Activated CD4-positive, alpha-beta memory T cell treated with anti-CD3 and anti-CD28 coated beads for 36 hours (primary cell): ENCODE measurements around the gene ARHGEF3. TPM values are rescaled to one million over a fixed set of nuclear protein-coding genes. Genes with fewer than 3 reads are reported as not detected.

ENCODE experiments used
- CTCF ChIA-PET: fragments of 350-600 bp; sonication (Branson Sonifier 250); formaldehyde crosslinking; loops from one replicate; lab custom pipeline; 2021; ENCODE audit warnings: antibody characterized with exemption, inconsistent platforms; lab: Charles Lee
- POLR2A ChIA-PET: fragments of 350-600 bp; sonication (Branson Sonifier 250); formaldehyde crosslinking; loops from one replicate; lab custom pipeline; 2021; ENCODE audit warnings: antibody characterized with exemption; lab: Charles Lee
- DNase-seq: peaks from one replicate; pipeline ENCODE4 v3.0.0-alpha.2; 2020
- H3K27ac Mint-ChIP-seq: one replicate; pipeline ENCODE4 v1.8.0; 2021; ENCODE audit warnings: mixed read lengths
- H3K27me3 Mint-ChIP-seq: one replicate; pipeline ENCODE4 v1.8.0; 2021; ENCODE audit warnings: mixed read lengths
- H3K36me3 Mint-ChIP-seq: one replicate; pipeline ENCODE4 v1.8.0; 2021; ENCODE audit warnings: mixed read lengths
- H3K4me1 Mint-ChIP-seq: one replicate; pipeline ENCODE4 v1.8.0; 2021; ENCODE audit warnings: low read depth, mixed read lengths
- H3K4me3 Mint-ChIP-seq: one replicate; pipeline ENCODE4 v1.8.0; 2021; ENCODE audit warnings: mild to moderate bottlenecking, mixed read lengths
- H3K9me3 Mint-ChIP-seq: one replicate; pipeline ENCODE4 v1.8.0; 2021; ENCODE audit warnings: mixed read lengths
- intact Hi-C: fragments of 100-400 bp; cut with micrococcal nuclease; formaldehyde crosslinking; loops from one replicate; pipeline ENCODE4 v1.15.1; 2023
- total RNA-seq, 2 experiments: library from RNA; stranded (reverse); gene quantifications; one replicate each; pipeline ENCODE4 v1.2.3, GENCODE V29; 2021

Gene ARHGEF3
- total RNA-seq, 2 experiments from 2014 or later, result 28.0 to 31.5 TPM

DNA sequence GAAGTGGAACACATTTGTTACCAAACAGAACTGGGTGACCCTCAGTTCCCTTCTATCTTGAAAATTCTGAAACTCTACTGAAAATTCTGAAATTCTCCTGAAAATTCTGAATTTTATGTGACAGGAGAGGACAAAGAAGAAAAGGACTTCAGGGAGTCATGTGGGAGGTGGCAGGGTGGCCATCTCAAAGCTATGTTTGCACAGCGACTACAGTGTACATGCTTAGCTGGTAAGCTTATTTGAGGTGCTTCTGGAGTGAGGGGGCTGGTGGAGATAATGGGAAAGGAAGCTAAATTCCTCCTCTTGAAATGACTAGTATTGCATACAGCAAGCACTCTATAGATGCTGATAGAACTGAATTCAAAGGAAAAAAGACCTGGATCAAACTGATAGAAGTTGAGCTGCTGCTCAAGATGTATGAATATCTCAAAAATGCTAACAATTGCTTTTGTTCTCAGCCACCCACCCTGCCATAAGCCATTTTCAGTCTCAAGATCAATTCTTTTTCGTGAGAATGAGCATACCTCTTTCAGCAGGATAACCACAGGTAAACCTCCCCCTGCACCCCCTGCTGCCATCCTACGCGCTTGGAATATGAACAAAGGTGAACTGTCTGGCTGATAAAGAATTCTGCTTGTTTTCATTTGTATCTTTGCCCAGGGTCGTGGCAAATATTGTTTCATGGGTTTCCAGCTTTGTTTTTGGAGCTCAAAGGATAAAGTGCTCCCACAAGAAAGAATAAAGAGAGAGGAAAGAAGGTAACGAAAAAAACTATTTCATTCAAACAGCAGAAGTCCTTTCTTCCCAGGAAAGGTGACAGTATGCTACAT lies 16.6 kb upstream of the ARHGEF3 start:
- intact Hi-C loops, result no loop called here
- DNase-seq, result no peak
- CTCF ChIA-PET, result interaction anchor here (0.6 to 7.4 kb wide), 7 partner anchors 9 to 351 kb away, joined by 3 to 81 read pairs (median 4); partner anchors contain the start of gene ARHGEF3
- Mint-ChIP-seq H3K27ac (no peak overlapping the region), H3K9me3 (no peaks in the 10 kb centered on the region), H3K4me3 (no peak overlapping the region), H3K36me3 (no peaks in the 10 kb centered on the region), H3K4me1 (peaks cover 57% of the 10 kb centered on the region), H3K27me3 (no peaks in the 10 kb centered on the region)
- POLR2A ChIA-PET, result interaction anchor here (0.6 to 1.0 kb wide), 4 partner anchors 16 to 269 kb away, joined by 3 to 5 read pairs (median 3); no protein-coding TSS in a partner anchor

DNA sequence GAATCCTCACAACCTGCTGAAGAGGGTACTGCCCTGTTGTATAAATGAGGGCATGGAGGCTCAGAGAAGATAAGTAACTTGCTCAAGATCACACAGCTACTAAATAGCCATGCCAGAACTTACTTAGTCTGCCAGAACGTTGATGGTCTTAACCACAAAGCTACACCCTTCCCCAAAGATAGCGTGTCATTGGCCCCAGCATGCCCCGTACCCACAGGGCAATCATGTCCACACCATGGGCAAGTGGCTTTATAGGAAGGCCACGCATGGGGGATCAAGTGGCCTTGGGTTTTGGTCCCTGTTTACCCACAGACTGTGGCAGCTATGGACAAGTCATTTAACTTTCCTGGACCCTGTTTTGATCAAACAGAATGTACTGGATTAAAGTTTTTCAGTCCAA lies 15.9 kb upstream of the ARHGEF3 start:
- DNase-seq, result no peak
- no peaks in the 10 kb centered on the region for H3K9me3 Mint-ChIP-seq
- no peaks in the 10 kb centered on the region for H3K36me3 Mint-ChIP-seq
- H3K4me3 Mint-ChIP-seq, result no peak overlapping the region
- ChIA-PET CTCF (interaction anchor here (0.6 to 7.4 kb wide), 5 partner anchors 9 to 171 kb away, joined by 3 to 81 read pairs (median 4); partner anchors contain the start of gene ARHGEF3), POLR2A (interaction anchor here (0.6 kb wide), 2 partner anchors 17 to 269 kb away, joined by 3 read pairs; no protein-coding TSS in a partner anchor)
- H3K27me3 Mint-ChIP-seq, result no peaks in the 10 kb centered on the region
- no peak overlapping the region for H3K27ac Mint-ChIP-seq
- H3K4me1 Mint-ChIP-seq, result peaks cover 59% of the 10 kb centered on the region
- intact Hi-C loops, result no loop called here

DNA sequence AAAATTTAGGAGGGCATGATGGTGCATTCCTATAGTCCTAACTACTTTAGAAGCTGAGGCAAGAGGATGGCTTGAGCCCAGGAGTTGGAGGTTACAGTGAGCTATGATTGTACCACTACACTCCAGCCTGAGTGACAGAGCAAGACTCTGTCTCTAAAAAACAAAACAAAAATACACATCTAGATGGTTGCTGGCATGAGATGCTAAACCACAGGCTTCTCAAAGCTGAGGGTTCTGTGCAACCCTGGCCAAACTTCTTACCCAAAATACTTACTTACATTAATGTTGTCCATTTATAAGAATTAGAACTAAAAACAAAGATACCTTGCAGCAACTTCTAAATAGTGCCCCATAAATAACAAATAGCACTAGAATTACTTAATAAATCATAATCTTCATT lies 14.3 kb upstream of the ARHGEF3 start:
- no peak overlapping the region for H3K4me3 Mint-ChIP-seq
- POLR2A ChIA-PET, result interaction anchor here (0.5 to 0.8 kb wide), 2 partner anchors 45 to 75 kb away, joined by 3 read pairs; no protein-coding TSS in a partner anchor
- no peaks in the 10 kb centered on the region for H3K36me3 Mint-ChIP-seq
- no peak overlapping the region for H3K27ac Mint-ChIP-seq
- DNase-seq, result no peak
- CTCF ChIA-PET, result interaction anchor here (1.0 to 7.4 kb wide), 3 partner anchors 15 to 175 kb away, joined by 3 to 81 read pairs (median 10); partner anchors contain the start of gene ARHGEF3
- H3K27me3 Mint-ChIP-seq, result no peaks in the 10 kb centered on the region
- intact Hi-C loops, result no loop called here
- no peaks in the 10 kb centered on the region for H3K9me3 Mint-ChIP-seq
- H3K4me1 Mint-ChIP-seq, result peaks cover 75% of the 10 kb centered on the region

DNA sequence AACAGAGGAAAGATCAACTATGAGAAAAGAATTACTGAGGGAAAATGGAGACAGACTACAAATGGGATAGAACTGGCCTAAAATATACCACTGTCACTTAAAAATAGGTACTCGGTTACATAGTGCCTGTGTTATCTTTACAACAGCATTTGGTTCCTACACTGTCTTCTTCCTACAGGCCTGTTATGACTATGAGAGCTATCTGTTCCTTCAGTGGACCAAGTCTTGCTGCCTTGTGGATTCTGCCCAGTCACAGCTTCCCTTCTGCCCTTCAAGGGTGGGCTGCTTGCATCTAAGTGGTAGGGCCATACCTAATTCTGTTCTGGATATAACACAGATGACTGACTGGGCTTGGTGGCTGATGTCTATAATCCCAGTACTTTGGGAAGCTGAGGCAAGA lies 13.8 kb upstream of the ARHGEF3 start:
- Mint-ChIP-seq H3K27ac (no peak overlapping the region), H3K4me3 (no peak overlapping the region), H3K4me1 (peaks cover 79% of the 10 kb centered on the region), H3K36me3 (no peaks in the 10 kb centered on the region), H3K9me3 (no peaks in the 10 kb centered on the region), H3K27me3 (no peaks in the 10 kb centered on the region)
- no peak for DNase-seq
- CTCF ChIA-PET, result interaction anchor here (1.0 to 7.4 kb wide), 4 partner anchors 9 to 176 kb away, joined by 3 to 81 read pairs (median 10); partner anchors contain the start of gene ARHGEF3
- POLR2A ChIA-PET, result interaction anchor here (0.5 to 1.0 kb wide), 2 partner anchors 40 to 75 kb away, joined by 3 read pairs; no protein-coding TSS in a partner anchor
- intact Hi-C loops, result no loop called here

DNA sequence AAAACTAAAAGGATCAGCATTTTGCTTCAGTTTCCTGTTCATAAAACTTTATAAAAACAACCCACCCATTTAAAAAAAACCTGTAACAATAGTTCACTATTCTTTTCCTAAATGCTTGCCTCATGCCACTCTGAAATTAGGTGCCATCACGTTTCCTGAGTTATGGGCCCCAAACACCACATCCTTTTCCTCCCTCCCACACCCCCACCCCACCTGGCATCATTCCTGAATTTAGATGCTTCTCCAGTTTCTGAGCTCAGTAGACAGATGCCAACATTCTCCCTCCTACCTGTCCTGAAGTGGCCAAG lies 11.9 kb upstream of the ARHGEF3 start:
- no peaks in the 10 kb centered on the region for H3K36me3 Mint-ChIP-seq
- POLR2A ChIA-PET, result interaction anchor here (1.4 to 2.7 kb wide), 2 partner anchors 12 to 25 kb away, joined by 3 to 16 read pairs; partner anchors contain the start of gene ARHGEF3
- intact Hi-C loops, result no loop called here
- H3K4me1 Mint-ChIP-seq, result peaks cover 84% of the 10 kb centered on the region
- H3K4me3 Mint-ChIP-seq, result no peak overlapping the region
- CTCF ChIA-PET, result interaction anchor here (0.6 to 7.4 kb wide), 6 partner anchors 11 to 175 kb away, joined by 3 to 81 read pairs (median 6); partner anchors contain the start of gene ARHGEF3
- peak overlapping the region; percentile 75 for H3K27ac Mint-ChIP-seq
- no peak for DNase-seq
- no peaks in the 10 kb centered on the region for H3K27me3 Mint-ChIP-seq
- H3K9me3 Mint-ChIP-seq, result no peaks in the 10 kb centered on the region

DNA sequence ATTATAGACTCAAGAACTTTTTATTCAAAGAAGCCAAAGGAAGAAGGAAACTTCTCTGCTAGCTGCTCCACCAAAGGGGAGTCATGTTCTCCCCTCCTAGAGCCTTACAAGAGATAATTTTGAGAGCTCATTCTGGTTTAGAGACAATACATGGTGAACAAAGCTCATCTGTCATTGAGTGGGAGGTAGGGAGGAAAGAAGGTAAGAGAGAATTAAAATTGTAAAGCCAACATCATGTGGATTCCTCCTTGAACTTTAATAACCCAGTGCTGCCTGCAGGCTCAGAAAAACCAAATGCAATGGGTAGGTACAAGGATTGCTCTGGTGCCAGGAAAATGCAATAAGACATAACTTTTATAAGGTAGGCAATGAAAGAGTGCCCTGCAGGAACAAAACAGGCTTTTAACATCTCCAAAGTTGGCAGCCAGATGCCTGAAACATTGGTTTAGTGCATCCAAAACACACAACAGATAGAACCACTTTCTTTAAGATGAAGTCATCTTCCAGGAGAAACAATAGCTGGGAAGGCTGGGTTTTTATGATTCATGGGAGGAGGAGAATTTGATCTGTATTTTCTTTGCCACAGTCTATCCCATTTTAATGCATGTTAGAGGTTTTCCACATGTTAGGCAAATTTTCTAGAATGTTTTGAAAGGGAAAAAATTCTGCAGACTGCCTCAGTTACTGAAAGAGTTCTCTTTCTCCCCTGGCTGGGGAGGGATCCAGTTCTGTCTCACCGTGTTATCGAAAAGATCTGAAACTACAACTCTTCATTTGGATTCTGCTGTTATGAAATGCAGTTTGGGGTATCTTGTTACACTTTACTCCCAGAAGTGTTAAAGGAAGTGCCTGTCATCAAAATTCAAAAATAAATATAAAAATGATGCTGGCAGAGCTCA lies 11.3 kb upstream of the ARHGEF3 start:
- intact Hi-C loops, result no loop called here
- no peak overlapping the region for H3K4me3 Mint-ChIP-seq
- ChIA-PET POLR2A (interaction anchor here (0.6 to 2.7 kb wide), 4 partner anchors 11 to 168 kb away, joined by 3 to 16 read pairs (median 4); partner anchors contain the start of gene ARHGEF3), CTCF (interaction anchor here (0.6 to 7.4 kb wide), 7 partner anchors 11 to 183 kb away, joined by 3 to 81 read pairs (median 5); partner anchors contain the start of gene ARHGEF3)
- H3K36me3 Mint-ChIP-seq, result no peaks in the 10 kb centered on the region
- peaks cover 78% of the 10 kb centered on the region for H3K4me1 Mint-ChIP-seq
- no peaks in the 10 kb centered on the region for H3K27me3 Mint-ChIP-seq
- H3K9me3 Mint-ChIP-seq, result no peaks in the 10 kb centered on the region
- DNase-seq, result no peak
- H3K27ac Mint-ChIP-seq, result peak overlapping the region; percentile 75

DNA sequence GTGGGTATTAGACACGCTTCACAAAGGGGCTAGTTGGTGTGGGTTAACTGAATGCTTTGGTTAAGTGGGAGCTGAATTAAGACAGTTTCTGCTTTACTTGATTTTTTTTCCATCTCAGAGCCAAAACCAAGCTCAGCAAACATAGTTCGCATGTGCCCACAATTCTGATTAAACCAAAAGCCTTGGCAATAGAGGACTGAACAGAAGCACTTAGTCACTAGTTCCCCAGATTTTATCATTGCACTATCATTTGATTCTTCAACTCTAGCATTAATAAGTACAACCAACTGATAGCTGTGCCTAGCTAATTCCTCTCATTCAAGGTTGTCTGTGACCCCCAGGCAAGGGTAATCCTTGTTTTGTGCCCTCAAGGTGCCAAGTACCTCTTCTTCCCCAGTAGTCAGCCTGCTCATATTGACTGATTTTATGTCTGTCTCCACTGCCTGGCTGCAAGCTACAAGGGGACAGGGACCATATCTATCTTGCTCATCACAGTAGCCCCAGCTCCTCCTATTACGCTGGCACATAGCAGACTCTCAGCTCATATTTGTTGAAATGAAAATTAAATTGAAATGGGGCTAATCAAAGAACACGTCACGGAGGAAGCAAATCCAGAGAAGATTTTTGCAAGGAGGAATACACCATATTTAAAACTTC lies 9.9 kb upstream of the ARHGEF3 start:
- Mint-ChIP-seq H3K9me3 (no peaks in the 10 kb centered on the region), H3K4me3 (no peak overlapping the region), H3K36me3 (no peaks in the 10 kb centered on the region), H3K27me3 (no peaks in the 10 kb centered on the region), H3K27ac (no peak overlapping the region), H3K4me1 (peaks cover 67% of the 10 kb centered on the region)
- ChIA-PET POLR2A (interaction anchor here (1.4 to 2.7 kb wide), 2 partner anchors 10 to 170 kb away, joined by 6 to 16 read pairs; partner anchors contain the start of gene ARHGEF3), CTCF (interaction anchor here (0.7 to 7.4 kb wide), 6 partner anchors 11 to 184 kb away, joined by 4 to 81 read pairs (median 5); partner anchors contain the start of gene ARHGEF3)
- no peak for DNase-seq
- intact Hi-C loops, result loop anchor here (2.0 kb wide), 1 partner anchor 13 kb away; no protein-coding TSS in a partner anchor

DNA sequence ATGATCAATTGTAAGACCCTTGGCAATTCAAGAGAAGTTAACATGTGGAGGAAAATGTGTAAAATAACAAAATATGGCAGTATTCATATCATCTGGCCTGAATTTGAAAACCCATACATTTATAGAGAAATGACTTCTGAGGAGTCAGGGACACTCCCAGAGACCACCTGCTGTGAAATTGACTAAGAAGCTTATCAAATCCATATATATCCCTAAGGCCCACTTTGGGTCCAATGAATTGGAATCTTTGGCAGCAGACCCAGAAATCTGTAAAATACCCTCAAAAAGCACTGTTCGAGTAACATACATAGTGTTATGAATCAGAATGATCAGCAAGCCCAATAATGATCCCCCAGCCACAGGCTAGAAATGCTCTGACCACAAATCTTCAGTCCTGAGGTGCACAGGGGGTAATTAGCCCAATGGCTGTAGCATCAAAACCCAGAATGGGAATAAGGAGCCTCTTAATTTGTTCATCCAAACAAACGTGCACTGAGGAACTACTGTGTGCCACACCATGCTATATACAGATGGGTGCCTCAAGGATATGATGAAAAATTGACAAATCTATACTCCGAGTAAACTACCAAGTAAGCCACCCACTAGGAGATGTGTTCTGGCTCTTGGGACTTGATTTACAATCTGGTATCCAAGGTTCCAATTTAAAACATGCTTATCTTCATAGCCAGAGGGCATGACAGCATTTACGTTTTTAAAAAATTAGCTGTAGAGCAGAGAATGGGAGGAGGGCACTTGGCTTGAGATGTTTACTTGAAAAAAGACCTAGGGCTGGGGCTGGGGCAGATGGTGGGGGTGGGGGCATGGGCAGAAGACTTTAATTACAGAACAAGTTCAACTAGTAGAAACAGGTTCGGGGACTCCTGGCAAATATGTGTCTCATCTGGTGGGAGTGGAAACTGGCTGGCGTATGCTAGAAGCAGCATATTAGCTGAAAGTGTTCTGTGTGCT lies 9.1 kb upstream of the ARHGEF3 start:
- no peaks in the 10 kb centered on the region for H3K27me3 Mint-ChIP-seq
- intact Hi-C loops, result loop anchor here (2.0 kb wide), 1 partner anchor 14 kb away; no protein-coding TSS in a partner anchor
- no peaks in the 10 kb centered on the region for H3K36me3 Mint-ChIP-seq
- H3K9me3 Mint-ChIP-seq, result no peaks in the 10 kb centered on the region
- CTCF ChIA-PET, result interaction anchor here (0.7 to 7.4 kb wide), 6 partner anchors 10 to 178 kb away, joined by 3 to 81 read pairs (median 5); partner anchors contain the start of gene ARHGEF3
- no peak for DNase-seq
- H3K4me1 Mint-ChIP-seq, result peaks cover 60% of the 10 kb centered on the region
- no peak overlapping the region for H3K27ac Mint-ChIP-seq
- no peak overlapping the region for H3K4me3 Mint-ChIP-seq
- POLR2A ChIA-PET, result interaction anchor here (1.4 to 2.7 kb wide), 2 partner anchors 9 to 170 kb away, joined by 6 to 16 read pairs; partner anchors contain the start of gene ARHGEF3

DNA sequence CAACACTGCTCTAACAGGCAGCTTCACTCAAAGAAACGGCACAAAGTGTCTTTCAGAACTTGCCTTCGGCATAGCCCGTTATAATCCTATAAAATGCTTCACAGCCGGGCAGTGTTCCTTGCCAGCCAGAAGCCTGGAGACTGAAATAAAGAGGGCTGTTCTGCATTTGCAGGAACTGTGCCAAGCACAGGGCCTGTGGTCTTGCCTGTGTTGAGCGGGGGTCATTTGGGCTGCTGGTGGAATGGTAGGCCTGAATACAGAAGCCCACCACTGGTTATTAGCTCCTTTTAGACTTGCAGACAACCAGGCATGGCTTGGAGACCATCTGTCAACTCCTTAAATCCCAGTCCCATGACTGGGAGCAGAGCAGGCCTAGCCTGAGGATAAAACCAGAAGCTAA lies 4.7 kb upstream of the ARHGEF3 start:
- intact Hi-C loops, result no loop called here
- Mint-ChIP-seq H3K27me3 (no peaks in the 10 kb centered on the region), H3K27ac (no peak overlapping the region), H3K4me3 (no peak overlapping the region), H3K9me3 (no peaks in the 10 kb centered on the region), H3K4me1 (peaks cover 32% of the 10 kb centered on the region), H3K36me3 (no peaks in the 10 kb centered on the region)
- POLR2A ChIA-PET, result interaction anchor here (0.6 to 0.9 kb wide), 2 partner anchors 17 to 177 kb away, joined by 3 to 9 read pairs; no protein-coding TSS in a partner anchor
- CTCF ChIA-PET, result interaction anchor here (13.6 kb wide), 1 partner anchor 182 kb away, joined by 221 read pairs; no protein-coding TSS in a partner anchor
- DNase-seq, result no peak
